ENCODE data around the gene ODF2L.

The ODF2L gene

DNA sequence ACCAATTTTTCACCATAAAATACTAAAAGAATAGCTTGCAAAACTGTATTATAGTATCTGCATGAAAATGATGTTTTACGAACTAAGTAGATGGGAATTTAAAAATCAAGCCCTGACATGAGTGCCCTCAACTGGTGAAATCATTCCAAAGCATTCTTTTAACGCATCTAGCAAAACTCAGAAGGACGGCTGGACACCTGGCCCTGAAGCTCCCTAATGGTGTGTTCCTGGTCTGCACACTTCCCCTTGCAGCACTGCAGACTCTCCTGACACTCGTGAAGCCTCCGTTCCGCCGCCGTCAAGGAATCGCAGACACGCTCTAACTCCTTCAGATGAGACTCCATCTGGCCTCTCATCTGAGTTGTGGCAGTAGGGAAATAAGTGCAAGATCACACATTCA, 39.9 kb downstream of the ODF2L start:
- peak; percentile 4; the same call in 1 of the 2 replicates for TF ChIP-seq RAD21 (IDR thresholded peaks at IDR 0.05; ENCODE audit: low read depth)
- TF ChIP-seq MAX (IDR thresholded peaks at IDR 0.05): no peak

GRCh38 chr1:86352086-86352485, 44.0 kb downstream of the ODF2L start:
- TF ChIP-seq, protein P1, sequence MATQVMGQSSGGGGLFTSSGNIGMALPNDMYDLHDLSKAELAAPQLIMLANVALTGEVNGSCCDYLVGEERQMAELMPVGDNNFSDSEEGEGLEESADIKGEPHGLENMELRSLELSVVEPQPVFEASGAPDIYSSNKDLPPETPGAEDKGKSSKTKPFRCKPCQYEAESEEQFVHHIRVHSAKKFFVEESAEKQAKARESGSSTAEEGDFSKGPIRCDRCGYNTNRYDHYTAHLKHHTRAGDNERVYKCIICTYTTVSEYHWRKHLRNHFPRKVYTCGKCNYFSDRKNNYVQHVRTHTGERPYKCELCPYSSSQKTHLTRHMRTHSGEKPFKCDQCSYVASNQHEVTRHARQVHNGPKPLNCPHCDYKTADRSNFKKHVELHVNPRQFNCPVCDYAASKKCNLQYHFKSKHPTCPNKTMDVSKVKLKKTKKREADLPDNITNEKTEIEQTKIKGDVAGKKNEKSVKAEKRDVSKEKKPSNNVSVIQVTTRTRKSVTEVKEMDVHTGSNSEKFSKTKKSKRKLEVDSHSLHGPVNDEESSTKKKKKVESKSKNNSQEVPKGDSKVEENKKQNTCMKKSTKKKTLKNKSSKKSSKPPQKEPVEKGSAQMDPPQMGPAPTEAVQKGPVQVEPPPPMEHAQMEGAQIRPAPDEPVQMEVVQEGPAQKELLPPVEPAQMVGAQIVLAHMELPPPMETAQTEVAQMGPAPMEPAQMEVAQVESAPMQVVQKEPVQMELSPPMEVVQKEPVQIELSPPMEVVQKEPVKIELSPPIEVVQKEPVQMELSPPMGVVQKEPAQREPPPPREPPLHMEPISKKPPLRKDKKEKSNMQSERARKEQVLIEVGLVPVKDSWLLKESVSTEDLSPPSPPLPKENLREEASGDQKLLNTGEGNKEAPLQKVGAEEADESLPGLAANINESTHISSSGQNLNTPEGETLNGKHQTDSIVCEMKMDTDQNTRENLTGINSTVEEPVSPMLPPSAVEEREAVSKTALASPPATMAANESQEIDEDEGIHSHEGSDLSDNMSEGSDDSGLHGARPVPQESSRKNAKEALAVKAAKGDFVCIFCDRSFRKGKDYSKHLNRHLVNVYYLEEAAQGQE (IDR thresholded peaks at IDR 0.05; ENCODE audit: low read depth): no peak
- no peak for TF ChIP-seq TAF1 (IDR thresholded peaks at IDR 0.05; ENCODE audit: low read depth)

- no peak for TF ChIP-seq MAX (IDR thresholded peaks at IDR 0.05)
- no peak for TF ChIP-seq RAD21 (IDR thresholded peaks at IDR 0.05; ENCODE audit: low read depth)
- no peak for TF ChIP-seq FOXM1 (IDR thresholded peaks at IDR 0.05; ENCODE audit: borderline replicate concordance, low read depth)
- TF ChIP-seq EGR1 (IDR thresholded peaks at IDR 0.05): no peak
- no peak for TF ChIP-seq EP300 (IDR thresholded peaks at IDR 0.05; ENCODE audit: borderline replicate concordance)
- no peak for TF ChIP-seq TAF1 (IDR thresholded peaks at IDR 0.05; ENCODE audit: low read depth)
- TF ChIP-seq CEBPB (IDR thresholded peaks at IDR 0.05): no peak
- TF ChIP-seq TCF12 (IDR thresholded peaks at IDR 0.05; ENCODE audit: low read depth): no peak
- no peak for TF ChIP-seq CREB1 (IDR thresholded peaks at IDR 0.05; ENCODE audit: low read depth)
- no peak for TF ChIP-seq TEAD4 (IDR thresholded peaks at IDR 0.05)
- no peak for TF ChIP-seq YY1 (IDR thresholded peaks at IDR 0.05; ENCODE audit: low read depth)
- TF ChIP-seq NFIC (IDR thresholded peaks at IDR 0.05): no peak
- no peak for TF ChIP-seq USF1 (IDR thresholded peaks at IDR 0.05)
- TF ChIP-seq, protein P1 (IDR thresholded peaks at IDR 0.05; ENCODE audit: low read depth): no peak
- no peak for TF ChIP-seq ZBTB7A (IDR thresholded peaks at IDR 0.05; ENCODE audit: low read depth)
These were observed 49.7 kb downstream of the ODF2L start for GRCh38 chr1:86346388-86346787.

DNA sequence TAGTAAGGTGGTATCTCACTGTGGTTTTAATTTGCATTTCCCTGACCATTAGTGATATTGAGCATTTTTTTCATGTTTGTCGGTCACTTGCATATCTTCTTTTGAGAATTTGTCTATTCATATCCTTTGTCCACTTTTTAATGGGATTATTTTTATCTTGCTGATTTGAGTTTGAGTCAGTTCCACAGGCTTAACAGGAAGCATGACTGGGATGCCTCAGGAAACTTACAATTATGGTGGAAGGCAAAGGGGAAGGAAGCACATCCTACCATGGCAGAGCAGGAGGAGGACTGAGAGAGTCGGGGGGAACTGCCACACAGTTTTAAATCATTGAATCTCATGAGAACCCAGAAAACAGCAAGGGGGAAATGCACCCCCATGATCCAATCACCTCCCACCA, 51.1 kb downstream of the ODF2L start:
- TF ChIP-seq EP300 (IDR thresholded peaks at IDR 0.05; ENCODE audit: borderline replicate concordance): no peak
- TF ChIP-seq, protein P1 (IDR thresholded peaks at IDR 0.05; ENCODE audit: low read depth): no peak
- no peak for TF ChIP-seq RAD21 (IDR thresholded peaks at IDR 0.05; ENCODE audit: low read depth)
- no peak for TF ChIP-seq USF1 (IDR thresholded peaks at IDR 0.05)
- no peak for TF ChIP-seq YY1 (IDR thresholded peaks at IDR 0.05; ENCODE audit: low read depth)
- no peak for TF ChIP-seq EGR1 (IDR thresholded peaks at IDR 0.05)
- TF ChIP-seq MAX (IDR thresholded peaks at IDR 0.05): no peak
- no peak for TF ChIP-seq TEAD4 (IDR thresholded peaks at IDR 0.05)
- TF ChIP-seq CREB1 (IDR thresholded peaks at IDR 0.05; ENCODE audit: low read depth): no peak
- TF ChIP-seq FOXM1 (IDR thresholded peaks at IDR 0.05; ENCODE audit: borderline replicate concordance, low read depth): no peak
- no peak for TF ChIP-seq TCF12 (IDR thresholded peaks at IDR 0.05; ENCODE audit: low read depth)
- no peak for TF ChIP-seq NFIC (IDR thresholded peaks at IDR 0.05)
- no peak for TF ChIP-seq CEBPB (IDR thresholded peaks at IDR 0.05)

DNA sequence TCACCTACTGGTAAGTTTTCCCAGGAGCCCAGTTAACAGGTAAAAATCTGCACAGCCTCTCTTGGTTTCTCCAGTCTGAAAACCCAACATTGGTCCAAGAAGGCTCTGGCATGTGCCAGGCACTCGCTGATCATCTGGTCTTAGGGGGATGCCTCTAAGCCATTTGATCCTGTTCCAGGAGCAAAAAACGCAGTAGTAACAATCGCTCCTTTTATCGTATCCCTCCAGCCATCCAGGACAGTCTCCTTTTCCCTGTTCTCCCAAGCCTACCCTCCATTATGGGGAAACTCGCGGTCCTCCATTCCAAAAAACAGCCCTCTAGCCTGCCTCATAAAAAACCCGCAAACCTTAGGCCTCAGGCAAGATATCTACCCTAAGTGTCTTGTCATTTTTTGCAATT, 56.2 kb downstream of the ODF2L start:
- TF ChIP-seq RAD21 (IDR thresholded peaks at IDR 0.05; ENCODE audit: low read depth) (no peak), MAX (IDR thresholded peaks at IDR 0.05) (no peak), NFIC (IDR thresholded peaks at IDR 0.05) (no peak), CREB1 (IDR thresholded peaks at IDR 0.05; ENCODE audit: low read depth) (no peak), EP300 (IDR thresholded peaks at IDR 0.05; ENCODE audit: borderline replicate concordance) (no peak), EGR1 (IDR thresholded peaks at IDR 0.05) (no peak), YY1 (IDR thresholded peaks at IDR 0.05; ENCODE audit: low read depth) (no peak), TCF12 (IDR thresholded peaks at IDR 0.05; ENCODE audit: low read depth) (no peak), TEAD4 (IDR thresholded peaks at IDR 0.05) (no peak), FOXM1 (IDR thresholded peaks at IDR 0.05; ENCODE audit: borderline replicate concordance, low read depth) (no peak)
- TF ChIP-seq, protein P1 (IDR thresholded peaks at IDR 0.05; ENCODE audit: low read depth): no peak
